Pancreas (tissue), 10 donors: Measurements from ENCODE around the gene PPP2R3C. TPM values are rescaled to one million over a fixed set of nuclear protein-coding genes. Genes with fewer than 3 reads are reported as not detected.

Source experiments
- ATAC-seq, 4 donors: fragments of 200-7000 bp; cut with Tn5 transposase; one replicate each; pipeline versions ENCODE4 v1.8.0 to v1.9.1; 2020; ENCODE audit warnings: mild to moderate bottlenecking in 4 of 4, moderate library complexity in 4 of 4
- DNase-seq, 6 donors: peaks; one replicate each; pipeline ENCODE4 v3.0.0-alpha.2; 2020
- FAIRE-seq: peaks from 2 replicates; lab custom pipeline; 2012; peaks lifted over from hg19 to GRCh38; lab: Jason Lieb, UNC
- H3K27ac ChIP-seq, 4 donors: fragments of 200-600 bp; sonication (generic); 1 replicate in 3 of 4; 2 replicates in 1 of 4; pipeline versions ENCODE4 v1.5.0 to v1.8.0; 2020
- H3K27me3 ChIP-seq, 4 donors: fragments of 200-600 bp; one replicate each; pipeline ENCODE4 v1.8.0; 2021
- H3K36me3 ChIP-seq, 3 donors: fragments of 200-600 bp; sonication (generic) in 1 of 3; one replicate each; pipeline versions ENCODE4 v1.5.0 to v1.8.0; 2020 to 2021
- H3K4me1 ChIP-seq, 3 donors: fragments of 200-600 bp; one replicate each; pipeline ENCODE4 v1.8.0; 2021
- H3K4me3 ChIP-seq, 4 donors: fragments of 200-600 bp; sonication (generic) in 2 of 4; one replicate each; pipeline versions ENCODE4 v1.5.0 to v1.8.0; 2020 to 2021
- H3K9me3 ChIP-seq, 4 donors: fragments of 200-600 bp; one replicate each; pipeline ENCODE4 v1.8.0; 2021
- WGBS, 2 donors: extraction: QIAGEN DNeasy Blood & Tissue Kit; methylation state at CpG; one replicate each; pipeline ENCODE4 v1.1.7; 2013; 5-methylcytosine and 5-hydroxymethylcytosine counted together
- intact Hi-C, 3 donors: fragments of 100-400 bp; cut with DNase I; formaldehyde crosslinking; loops; one replicate each; pipeline versions ENCODE4 v1.11.1 to v1.14.2; 2022
- polyA plus RNA-seq, 2 donors: library from polyadenylated mRNA; stranded (reverse); fragments of 200-250 nt; gene quantifications; one replicate each; pipeline ENCODE4 v1.2.3, GENCODE V29; 2013
- total RNA-seq, 6 donors: library from RNA; stranded (reverse); fragmentation: NEBNext Ultra II Directional in 4 of 6; extraction: Animal tissue kit (Norgen Biotek cat#: 25700) in 4 of 6; gene quantifications; one replicate each; pipeline versions ENCODE4 v1.2.1 to v1.2.4, GENCODE V29; 2021 to 2023
- TF ChIP-seq, protein P1 (sequence below), 4 donors: fragments of 200-600 bp; sonication (generic) in 3 of 4; IDR thresholded peaks; one replicate each; pipeline versions ENCODE4 v1.5.0 to v1.8.0; 2021; ENCODE audit warnings: antibody characterized with exemption in 4 of 4
- donor health status: healthy with polysubstance abuse.
- donor health status: DM: no; HTN: no; CAD: no; lungs with moderate emphysema.
- donor health status: DM: no; HTN: no; CAD: no.
- donor health status: control.
- donor health status: control.
- donor health status: Bipolar disorder and iron deficiency.
- donor health status: DM: yes; HTN: yes; CAD: no.
- donor health status: DM: no; HTN: no; CAD: no.
- donor health status: DM: no; HTN: no; CAD: no.
- donor health status: DM: yes; HTN: yes; CAD: no.

PPP2R3C gene
- total and polyA plus RNA-seq, 8 donors, result 6.0 to 18.0 (median 8.3) TPM

DNA sequence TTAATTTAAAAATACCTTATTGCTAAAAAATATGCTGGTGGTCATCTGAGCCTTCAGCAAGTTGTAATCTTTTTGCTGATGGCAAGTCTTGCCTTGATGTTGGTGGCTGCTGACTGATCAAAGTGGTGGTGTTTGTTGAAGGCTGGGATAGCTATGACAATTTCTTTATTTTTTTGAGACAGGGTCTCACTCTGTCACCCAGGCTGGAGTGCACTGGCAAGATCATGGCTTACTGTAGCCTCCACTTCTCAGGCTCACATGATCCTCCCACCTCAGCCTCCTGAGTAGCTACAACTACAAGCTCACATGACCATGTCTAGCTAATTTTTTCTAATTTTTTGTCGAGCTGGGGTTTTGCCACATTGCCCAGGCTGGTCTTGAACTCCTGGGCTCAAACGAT, 25.4 kb upstream of the PPP2R3C start:
- no peak overlapping the region for H3K27ac ChIP-seq
- H3K4me1 ChIP-seq, result no peaks in the 10 kb centered on the region
- WGBS, 2 donors, result 76 to 89% methylated on average over 2 of the region's 2 CpGs
- no peak overlapping the region for H3K4me3 ChIP-seq
- intact Hi-C loops, result no loop called here
- TF ChIP-seq, protein P1, sequence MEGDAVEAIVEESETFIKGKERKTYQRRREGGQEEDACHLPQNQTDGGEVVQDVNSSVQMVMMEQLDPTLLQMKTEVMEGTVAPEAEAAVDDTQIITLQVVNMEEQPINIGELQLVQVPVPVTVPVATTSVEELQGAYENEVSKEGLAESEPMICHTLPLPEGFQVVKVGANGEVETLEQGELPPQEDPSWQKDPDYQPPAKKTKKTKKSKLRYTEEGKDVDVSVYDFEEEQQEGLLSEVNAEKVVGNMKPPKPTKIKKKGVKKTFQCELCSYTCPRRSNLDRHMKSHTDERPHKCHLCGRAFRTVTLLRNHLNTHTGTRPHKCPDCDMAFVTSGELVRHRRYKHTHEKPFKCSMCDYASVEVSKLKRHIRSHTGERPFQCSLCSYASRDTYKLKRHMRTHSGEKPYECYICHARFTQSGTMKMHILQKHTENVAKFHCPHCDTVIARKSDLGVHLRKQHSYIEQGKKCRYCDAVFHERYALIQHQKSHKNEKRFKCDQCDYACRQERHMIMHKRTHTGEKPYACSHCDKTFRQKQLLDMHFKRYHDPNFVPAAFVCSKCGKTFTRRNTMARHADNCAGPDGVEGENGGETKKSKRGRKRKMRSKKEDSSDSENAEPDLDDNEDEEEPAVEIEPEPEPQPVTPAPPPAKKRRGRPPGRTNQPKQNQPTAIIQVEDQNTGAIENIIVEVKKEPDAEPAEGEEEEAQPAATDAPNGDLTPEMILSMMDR (IDR thresholded peaks at IDR 0.05), result no peak
- ATAC-seq, result no peak
- H3K27me3 ChIP-seq, result no peaks in the 10 kb centered on the region
- no peaks in the 10 kb centered on the region for H3K9me3 ChIP-seq
- no peak for DNase-seq
- no peaks in the 10 kb centered on the region for H3K36me3 ChIP-seq
- no peak for FAIRE-seq

DNA sequence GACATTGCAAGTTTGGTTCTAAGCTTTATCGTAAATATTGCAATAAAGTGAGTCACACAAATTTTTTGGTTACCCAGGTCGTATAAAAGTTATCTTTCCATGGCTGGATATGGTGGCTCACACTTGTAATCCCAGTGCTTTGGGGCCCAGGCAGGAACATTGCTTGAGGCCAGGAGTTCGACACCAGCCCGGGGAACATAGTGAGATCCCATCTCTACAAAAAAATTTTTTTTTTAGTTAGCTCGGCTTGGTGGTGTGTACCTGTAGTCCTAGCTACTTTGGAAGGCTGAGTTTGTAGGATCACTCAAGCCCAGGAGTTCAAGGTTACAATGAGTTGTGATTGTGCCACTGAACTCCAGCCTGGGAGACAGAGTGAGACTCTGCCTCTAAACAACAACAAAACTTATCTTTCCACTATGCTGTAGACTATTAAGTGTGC, 24.9 kb upstream of the PPP2R3C start:
- FAIRE-seq, result no peak
- WGBS, 2 donors, result 86 to 88% methylated on average over 5 of the region's 5 CpGs
- no peaks in the 10 kb centered on the region for H3K9me3 ChIP-seq

DNA sequence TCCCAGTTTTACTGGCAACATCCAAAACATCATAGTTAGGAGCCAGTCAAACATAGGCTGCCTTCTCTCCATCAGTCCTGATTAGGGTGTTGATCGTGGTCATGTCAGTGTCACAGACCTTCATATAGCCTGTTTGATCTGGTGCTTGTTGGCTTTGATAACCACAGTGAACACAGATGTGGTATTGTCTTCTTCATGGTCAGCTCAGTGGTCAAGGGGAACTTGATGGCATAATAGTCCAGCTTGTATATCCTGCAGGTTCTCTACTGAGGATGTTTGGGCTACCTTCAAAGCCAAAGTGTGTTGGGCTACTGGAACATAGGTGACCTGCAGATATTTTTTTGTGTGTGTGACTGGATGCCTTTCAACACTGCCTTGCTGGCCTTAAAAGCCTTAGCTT, 22.2 kb upstream of the PPP2R3C start:
- Histone ChIP-seq H3K27ac (no peak overlapping the region), H3K27me3 (no peaks in the 10 kb centered on the region), H3K36me3 (no peaks in the 10 kb centered on the region), H3K9me3 (no peaks in the 10 kb centered on the region), H3K4me3 (no peak overlapping the region), H3K4me1 (no peaks in the 10 kb centered on the region)
- no peak for DNase-seq
- ATAC-seq, result no peak
- TF ChIP-seq, protein P1 (IDR thresholded peaks at IDR 0.05), result no peak
- WGBS, 2 donors, result 87% methylated on average over 1 of the region's 1 CpG; no CpG with 5 or more reads in 1 of the 2 donors
- no peak for FAIRE-seq
- intact Hi-C loops, result no loop called here

More for the DNA sequence above, 24.9 kb upstream of the PPP2R3C start:
- TF ChIP-seq, protein P1 (IDR thresholded peaks at IDR 0.05), result no peak
- Histone ChIP-seq H3K4me3 (no peak overlapping the region), H3K36me3 (no peaks in the 10 kb centered on the region), H3K4me1 (no peaks in the 10 kb centered on the region), H3K27me3 (no peaks in the 10 kb centered on the region), H3K27ac (no peak overlapping the region)
- ATAC-seq (no peak), DNase-seq (no peak)
- intact Hi-C loops, result no loop called here

DNA sequence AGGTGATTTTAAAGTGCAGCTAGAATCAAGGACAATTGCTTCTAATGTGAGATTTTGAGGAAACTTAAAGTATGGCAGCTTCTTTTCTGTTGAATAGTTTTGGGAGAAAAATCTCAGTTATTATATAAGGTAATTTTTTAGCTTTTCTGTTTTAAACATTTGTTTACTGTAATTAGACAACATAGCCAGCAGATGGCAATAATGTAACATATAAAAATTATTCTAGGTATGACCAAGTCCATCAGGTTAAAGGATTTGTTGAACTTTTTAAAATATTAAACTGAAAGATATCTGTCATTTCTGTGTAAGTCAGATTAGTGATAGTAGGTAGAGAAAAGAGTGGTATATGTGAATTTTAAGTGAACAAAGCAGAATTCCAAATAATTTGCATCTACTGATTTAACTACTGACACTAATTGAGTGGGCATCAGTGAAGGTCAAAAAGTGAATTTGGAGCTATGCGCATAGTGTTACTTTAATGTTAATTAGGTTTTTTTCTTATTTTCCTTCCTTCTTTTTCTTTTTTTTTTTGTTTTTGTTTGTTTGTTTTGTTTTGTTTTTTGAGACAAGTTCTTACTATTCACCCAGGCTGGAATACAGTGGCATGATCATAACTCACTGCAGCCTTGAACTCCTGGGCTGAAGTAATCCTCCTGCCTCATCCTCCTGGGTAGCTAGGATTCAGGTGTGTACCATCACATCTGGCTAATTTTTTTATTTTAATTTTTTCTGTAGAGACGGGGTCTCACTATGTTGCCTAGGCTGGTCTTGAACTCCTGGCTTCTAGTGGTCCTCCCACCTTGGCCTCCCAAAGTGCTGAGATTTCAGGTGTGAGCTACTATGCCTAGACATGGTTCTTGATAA, 19.2 kb upstream of the PPP2R3C start:
- FAIRE-seq (peak; percentile 94), DNase-seq (no peak), ATAC-seq (peak in 3 of 4 donors; percentile 69 to 74 (median 71))
- H3K27ac ChIP-seq, result no peak overlapping the region
- no peaks in the 10 kb centered on the region for H3K36me3 ChIP-seq
- WGBS, 2 donors, result 98% methylated on average over 2 of the region's 2 CpGs; no CpG with 5 or more reads in 1 of the 2 donors
- no peak overlapping the region for H3K4me3 ChIP-seq
- H3K27me3 ChIP-seq, result no peaks in the 10 kb centered on the region
- H3K4me1 ChIP-seq, result no peaks in the 10 kb centered on the region
- no peaks in the 10 kb centered on the region for H3K9me3 ChIP-seq
- TF ChIP-seq, protein P1 (IDR thresholded peaks at IDR 0.05), result peak in 2 of 4 donors; percentile 23 to 30
- intact Hi-C loops, result no loop called here

DNA sequence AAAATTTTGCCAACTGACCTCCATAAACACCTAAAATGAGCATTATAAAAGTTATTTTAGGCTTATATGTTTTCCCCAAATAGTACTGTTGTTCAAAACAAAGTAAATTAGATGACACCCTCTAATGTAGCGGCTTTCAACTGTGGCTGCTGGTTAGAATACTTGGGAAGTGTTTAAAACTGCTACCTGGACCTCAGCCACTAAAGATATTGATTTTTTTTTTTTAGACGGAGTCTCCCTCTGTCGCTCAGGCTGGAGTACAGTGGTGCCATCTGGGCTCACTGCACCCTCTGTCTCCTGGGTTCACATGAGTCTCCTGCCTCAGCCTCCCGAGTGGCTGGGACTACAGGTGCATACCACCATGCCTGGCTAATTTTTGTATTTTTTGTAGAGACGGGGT, 16.8 kb upstream of the PPP2R3C start:
- H3K27ac ChIP-seq, result no peak overlapping the region
- FAIRE-seq (no peak), DNase-seq (no peak), ATAC-seq (peak in 2 of 4 donors; percentile 39 to 55)
- TF ChIP-seq, protein P1 (IDR thresholded peaks at IDR 0.05), result no peak
- H3K27me3 ChIP-seq, result no peaks in the 10 kb centered on the region
- H3K36me3 ChIP-seq, result no peaks in the 10 kb centered on the region
- intact Hi-C loops, result loop anchor here in 2 of 3 donors (5.0 kb wide), 1 partner anchor 274 kb away; no protein-coding TSS in a partner anchor
- 54% methylated on average over 5 of the region's 5 CpGs; no CpG with 5 or more reads in 1 of the 2 donors for WGBS, 2 donors
- no peaks in the 10 kb centered on the region for H3K4me1 ChIP-seq
- no peaks in the 10 kb centered on the region for H3K9me3 ChIP-seq
- H3K4me3 ChIP-seq, result no peak overlapping the region
